A673 (cell line): ENCODE measurements around the gene KHDRBS1. TPM values are rescaled to one million over a fixed set of nuclear protein-coding genes. Genes with fewer than 3 reads are reported as not detected.

ENCODE experiments used
- BruUV-seq: library from RNA; stranded (reverse); fragments of 400-500 nt; replicated peaks from 2 replicates; lab custom pipeline; 2021; lab: Mats Ljungman, UMichigan
- CTCF ChIA-PET: fragments of 300-600 bp; sonication (Branson Sonifier 250); formaldehyde crosslinking; loops from one replicate; lab custom pipeline; 2022; ENCODE audit warnings: antibody characterized with exemption; lab: Charles Lee
- POLR2A ChIA-PET: fragments of 300-600 bp; sonication (Branson Sonifier 250); formaldehyde crosslinking; loops from one replicate; lab custom pipeline; 2022; ENCODE audit warnings: antibody characterized with exemption; ENCODE audit not compliant: low non-redundant PET; lab: Charles Lee
- DNase-seq: peaks from one replicate; pipeline ENCODE4 v3.0.0-alpha.2; 2015; ENCODE audit warnings: low spot score
- H3K27ac ChIP-seq: fragments of 200-600 bp; sonication (generic); 2 replicates; pipeline ENCODE4 v1.5.1; 2016; ENCODE audit warnings: mixed run types, low read depth, mild to moderate bottlenecking, mixed read lengths, antibody characterized with exemption, low read length; ENCODE audit not compliant: poor library complexity, severe bottlenecking
- H3K27me3 ChIP-seq: fragments of 200-600 bp; sonication (generic); replicated peaks from 2 replicates; pipeline ENCODE4 v1.6.1; 2017; ENCODE audit warnings: mixed run types, low read depth, mild to moderate bottlenecking, mixed read lengths, antibody characterized with exemption, low read length; ENCODE audit not compliant: insufficient read depth, poor library complexity
- H3K36me3 ChIP-seq: fragments of 200-600 bp; sonication (generic); 2 replicates; pipeline ENCODE4 v1.6.1; 2016; ENCODE audit warnings: mixed run types, mild to moderate bottlenecking, mixed read lengths, antibody characterized with exemption, low read length; ENCODE audit not compliant: insufficient read depth, poor library complexity, severe bottlenecking
- H3K4me1 ChIP-seq: fragments of 200-600 bp; sonication (generic); 2 replicates; pipeline ENCODE4 v1.6.1; 2017; ENCODE audit warnings: mixed run types, mild to moderate bottlenecking, mixed read lengths, antibody characterized with exemption, low read length; ENCODE audit not compliant: insufficient read depth, poor library complexity, severe bottlenecking
- H3K4me3 ChIP-seq: fragments of 200-600 bp; sonication (generic); 2 replicates; pipeline ENCODE4 v1.5.1; 2016; ENCODE audit warnings: low read depth, mixed run types, mild to moderate bottlenecking, mixed read lengths, low read length; ENCODE audit not compliant: poor library complexity, severe bottlenecking
- H3K9me3 ChIP-seq: fragments of 200-600 bp; sonication (generic); 2 replicates; pipeline ENCODE4 v1.6.1; 2016; ENCODE audit warnings: mixed run types, low read depth, mild to moderate bottlenecking, mixed read lengths, antibody characterized with exemption, low read length; ENCODE audit not compliant: poor library complexity, severe bottlenecking
- CTCF ChIP-seq: fragments of 300-800, 200-600 bp; sonication (generic); conservative IDR thresholded peaks from 2 replicates; pipeline ENCODE4 v1.5.1; 2017; ENCODE audit warnings: low read depth, mild to moderate bottlenecking, antibody characterized with exemption, low read length, moderate library complexity, mixed read lengths
- EZH2 ChIP-seq: fragments of 200-600 bp; sonication (generic); IDR thresholded peaks from 2 replicates; pipeline ENCODE4 v1.6.1; 2017; ENCODE audit warnings: borderline replicate concordance, low read depth, mild to moderate bottlenecking, mixed read lengths, antibody characterized with exemption, low read length; ENCODE audit not compliant: poor library complexity, severe bottlenecking
- intact Hi-C: fragments of 100-400 bp; cut with micrococcal nuclease; formaldehyde crosslinking; loops from one replicate; pipeline ENCODE4 v1.10.0; 2022; ENCODE audit not compliant: unreplicated experiment
- total RNA-seq: library from RNA; stranded (reverse); gene quantifications from 2 replicates; pipeline ENCODE4 v1.2.3, GENCODE V29; 2021

KHDRBS1 gene
- total RNA-seq, 1 experiment from 2014 or later: 226 TPM

- BruUV-seq: no TSS peak
- POLR2A ChIA-PET: interaction anchor here (0.5 kb wide), 1 partner anchor 149 kb away, joined by 6 read pairs; no protein-coding TSS in a partner anchor
- no peak for TF ChIP-seq CTCF
- no peak for TF ChIP-seq EZH2
Observed at GRCh38 chr1:32005522-32005921, 8.1 kb upstream of the KHDRBS1 start.

GRCh38 chr1:32007591-32007940 lies 6.1 kb upstream of the KHDRBS1 start:
- no peak overlapping the region for H3K27ac ChIP-seq
- H3K4me1 ChIP-seq: peaks cover 11% of the 10 kb centered on the region
- ChIA-PET CTCF (no interaction called here), POLR2A (no interaction called here)
- H3K27me3 ChIP-seq: no peaks in the 10 kb centered on the region
- TF ChIP-seq CTCF (no peak), EZH2 (no peak)
- no peak overlapping the region for H3K4me3 ChIP-seq
- H3K9me3 ChIP-seq: no peaks in the 10 kb centered on the region
- H3K36me3 ChIP-seq: no peaks in the 10 kb centered on the region
- intact Hi-C loops: no loop called here
- no peak for DNase-seq
- BruUV-seq: no TSS peak

More at GRCh38 chr1:32005522-32005921, 8.1 kb upstream of the KHDRBS1 start:
- no peaks in the 10 kb centered on the region for H3K9me3 ChIP-seq
- peaks cover 11% of the 10 kb centered on the region for H3K4me1 ChIP-seq
- H3K4me3 ChIP-seq: no peak overlapping the region
- H3K27ac ChIP-seq: no peak overlapping the region
- no peaks in the 10 kb centered on the region for H3K36me3 ChIP-seq
- intact Hi-C loops: no loop called here
- DNase-seq: no peak
- H3K27me3 ChIP-seq: no peaks in the 10 kb centered on the region
- CTCF ChIA-PET: interaction anchor here (0.6 to 0.9 kb wide), 5 partner anchors 17 to 66 kb away, joined by 3 to 6 read pairs (median 3); no protein-coding TSS in a partner anchor

GRCh38 chr1:32010246-32010645 lies 3.4 kb upstream of the KHDRBS1 start:
- no peaks in the 10 kb centered on the region for H3K36me3 ChIP-seq
- no TSS peak for BruUV-seq
- H3K27me3 ChIP-seq: no peaks in the 10 kb centered on the region
- H3K4me1 ChIP-seq: peaks cover 16% of the 10 kb centered on the region
- no peaks in the 10 kb centered on the region for H3K9me3 ChIP-seq
- TF ChIP-seq CTCF (no peak), EZH2 (no peak)
- intact Hi-C loops: no loop called here
- DNase-seq: no peak
- H3K27ac ChIP-seq: peak overlapping the region; percentile 40
- ChIA-PET CTCF (no interaction called here), POLR2A (no interaction called here)
- H3K4me3 ChIP-seq: no peak overlapping the region
